ENCODE results near the gene RMND5A.

GRCh38 chr2:86675104-86675503 lies 45.0 kb upstream of the RMND5A start:
- no peak for TF ChIP-seq YY1 (IDR thresholded peaks at IDR 0.05; ENCODE audit: insufficient read depth, insufficient read length)
- TF ChIP-seq ZNF274 (IDR thresholded peaks at IDR 0.05; ENCODE audit: low read depth, low read length) = no peak
